ENCODE results near the gene ARSK. TPM values are rescaled to one million over a fixed set of nuclear protein-coding genes. Genes with fewer than 3 reads are reported as not detected.

The ARSK gene
- total RNA-seq, 1 donor from 2014 or later = 2.9 TPM

GRCh38 chr5:95555553-95555952 lies 652 bp downstream of the ARSK start:
- peak overlapping the region; percentile 92 for H3K27ac Mint-ChIP-seq
- ChIA-PET POLR2A (interaction anchor here (0.7 to 1.6 kb wide), 7 partner anchors 11 to 1107 kb away, joined by 3 to 7 read pairs (median 5); partner anchors contain the start of genes CAST and RFESD), CTCF (interaction anchor here (0.8 to 1.3 kb wide), 3 partner anchors 65 to 289 kb away, joined by 3 to 4 read pairs (median 3); partner anchors contain the start of gene RFESD)
- H3K9me3 Mint-ChIP-seq = no peaks in the 10 kb centered on the region
- ATAC-seq (ENCODE audit: low read depth) (no peak), DNase-seq (no peak)
- peaks cover 43% of the 10 kb centered on the region for H3K4me1 Mint-ChIP-seq
- TF ChIP-seq, protein P1, sequence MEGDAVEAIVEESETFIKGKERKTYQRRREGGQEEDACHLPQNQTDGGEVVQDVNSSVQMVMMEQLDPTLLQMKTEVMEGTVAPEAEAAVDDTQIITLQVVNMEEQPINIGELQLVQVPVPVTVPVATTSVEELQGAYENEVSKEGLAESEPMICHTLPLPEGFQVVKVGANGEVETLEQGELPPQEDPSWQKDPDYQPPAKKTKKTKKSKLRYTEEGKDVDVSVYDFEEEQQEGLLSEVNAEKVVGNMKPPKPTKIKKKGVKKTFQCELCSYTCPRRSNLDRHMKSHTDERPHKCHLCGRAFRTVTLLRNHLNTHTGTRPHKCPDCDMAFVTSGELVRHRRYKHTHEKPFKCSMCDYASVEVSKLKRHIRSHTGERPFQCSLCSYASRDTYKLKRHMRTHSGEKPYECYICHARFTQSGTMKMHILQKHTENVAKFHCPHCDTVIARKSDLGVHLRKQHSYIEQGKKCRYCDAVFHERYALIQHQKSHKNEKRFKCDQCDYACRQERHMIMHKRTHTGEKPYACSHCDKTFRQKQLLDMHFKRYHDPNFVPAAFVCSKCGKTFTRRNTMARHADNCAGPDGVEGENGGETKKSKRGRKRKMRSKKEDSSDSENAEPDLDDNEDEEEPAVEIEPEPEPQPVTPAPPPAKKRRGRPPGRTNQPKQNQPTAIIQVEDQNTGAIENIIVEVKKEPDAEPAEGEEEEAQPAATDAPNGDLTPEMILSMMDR (IDR thresholded peaks at IDR 0.05) = no peak
- intact Hi-C loops (cut with micrococcal nuclease) = loop anchor here (1.0 to 10.0 kb wide), 10 partner anchors 65 to 1628 kb away; partner anchors contain the start of genes CAST, ELL2, GPR150 and KIAA0825
- H3K36me3 Mint-ChIP-seq (ENCODE audit: low read depth) = peaks cover 19% of the 10 kb centered on the region
- H3K4me3 Mint-ChIP-seq = peak overlapping the region; percentile 95
- no peaks in the 10 kb centered on the region for H3K27me3 Mint-ChIP-seq

DNA sequence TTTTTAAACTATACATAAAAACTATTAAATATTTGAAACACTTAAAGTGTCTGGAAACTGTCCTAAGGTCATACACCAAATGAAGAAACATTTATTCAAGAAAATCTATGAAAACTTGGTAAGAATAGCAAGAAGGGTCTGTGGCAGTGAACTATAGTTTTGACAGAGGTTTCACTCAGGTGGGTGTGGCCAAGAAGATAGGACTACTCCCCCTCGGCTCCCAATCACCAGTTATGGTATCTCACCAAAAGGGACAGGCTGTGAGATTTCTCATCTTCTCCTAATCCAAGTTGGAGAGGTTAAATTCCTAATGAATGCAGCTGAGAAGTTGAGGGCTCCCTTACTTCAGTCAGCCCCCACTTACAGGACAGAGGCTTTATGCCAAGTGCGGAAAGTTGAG lies 2.9 kb downstream of the ARSK start:
- TF ChIP-seq, protein P1 (IDR thresholded peaks at IDR 0.05) = no peak
- POLR2A ChIA-PET = no interaction called here
- no peak overlapping the region for H3K27ac Mint-ChIP-seq
- intact Hi-C loops (cut with micrococcal nuclease) = loop anchor here (10.0 kb wide), 3 partner anchors 207 to 943 kb away; partner anchors contain the start of genes KIAA0825 and SLF1
- CTCF ChIA-PET = no interaction called here
- H3K36me3 Mint-ChIP-seq (ENCODE audit: low read depth) = peaks cover 10% of the 10 kb centered on the region
- H3K4me3 Mint-ChIP-seq = no peak overlapping the region
- no peaks in the 10 kb centered on the region for H3K27me3 Mint-ChIP-seq
- DNase-seq = no peak
- no peaks in the 10 kb centered on the region for H3K9me3 Mint-ChIP-seq
- ATAC-seq (ENCODE audit: low read depth) = no peak
- peaks cover 28% of the 10 kb centered on the region for H3K4me1 Mint-ChIP-seq

DNA sequence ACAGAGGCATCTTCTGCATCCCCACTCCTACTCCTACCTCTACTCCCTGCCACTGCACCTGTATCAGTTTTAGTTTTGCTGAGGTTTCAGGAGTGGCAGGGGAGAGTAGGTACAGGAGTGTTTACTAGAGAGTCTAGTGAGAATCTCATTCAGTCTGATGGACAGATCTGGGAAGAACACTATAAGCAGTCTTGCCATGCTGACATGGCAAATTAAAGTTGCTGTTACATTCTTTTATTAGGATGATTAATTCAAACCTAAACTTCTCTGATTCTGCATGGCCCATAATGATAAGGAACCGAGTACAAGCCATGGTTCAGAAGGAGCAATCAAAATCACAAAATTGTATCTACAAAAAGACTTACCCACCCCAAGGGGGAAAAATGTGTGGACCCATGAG lies 7.4 kb downstream of the ARSK start:
- no peak overlapping the region for H3K4me3 Mint-ChIP-seq
- peaks cover 7% of the 10 kb centered on the region for H3K36me3 Mint-ChIP-seq (ENCODE audit: low read depth)
- no peak overlapping the region for H3K27ac Mint-ChIP-seq
- H3K9me3 Mint-ChIP-seq = no peaks in the 10 kb centered on the region
- intact Hi-C loops (cut with micrococcal nuclease) = no loop called here
- H3K27me3 Mint-ChIP-seq = no peaks in the 10 kb centered on the region
- ATAC-seq (ENCODE audit: low read depth) (no peak), DNase-seq (no peak)
- ChIA-PET CTCF (no interaction called here), POLR2A (no interaction called here)
- no peaks in the 10 kb centered on the region for H3K4me1 Mint-ChIP-seq
- TF ChIP-seq, protein P1 (IDR thresholded peaks at IDR 0.05) = no peak

GRCh38 chr5:95563367-95563766 lies 8.5 kb downstream of the ARSK start:
- no peaks in the 10 kb centered on the region for H3K4me1 Mint-ChIP-seq
- TF ChIP-seq, protein P1 (IDR thresholded peaks at IDR 0.05) = no peak
- no peaks in the 10 kb centered on the region for H3K27me3 Mint-ChIP-seq
- no peak overlapping the region for H3K27ac Mint-ChIP-seq
- H3K9me3 Mint-ChIP-seq = no peaks in the 10 kb centered on the region
- no peak for DNase-seq
- no peak for ATAC-seq (ENCODE audit: low read depth)
- ChIA-PET CTCF (interaction anchor here (0.5 kb wide), 1 partner anchor 9 kb away, joined by 3 read pairs; the partner anchor contains the start of genes ARSK and SKIC3), POLR2A (no interaction called here)
- peaks cover 17% of the 10 kb centered on the region for H3K36me3 Mint-ChIP-seq (ENCODE audit: low read depth)
- intact Hi-C loops (cut with micrococcal nuclease) = no loop called here
- H3K4me3 Mint-ChIP-seq = no peak overlapping the region

DNA sequence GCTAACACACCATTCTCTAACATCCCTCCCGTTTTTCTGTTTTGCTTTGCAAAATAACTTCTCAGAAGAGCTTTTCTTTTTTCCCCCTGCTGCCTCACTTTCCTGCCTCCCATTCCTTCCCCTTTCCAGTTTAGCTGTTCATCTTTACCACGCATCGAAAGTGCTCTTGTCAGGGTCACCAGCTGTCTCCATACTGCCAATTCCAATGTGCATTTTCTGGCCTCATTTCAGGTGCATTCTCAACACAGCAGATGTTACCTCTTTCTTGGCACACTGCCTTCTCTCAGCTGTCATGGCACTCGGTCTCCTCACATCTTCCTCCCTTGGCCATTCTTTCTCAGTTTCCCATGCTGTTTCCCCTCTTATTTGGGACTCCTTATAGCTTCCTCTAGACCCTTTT lies 9.5 kb downstream of the ARSK start:
- Mint-ChIP-seq H3K4me1 (no peaks in the 10 kb centered on the region), H3K27ac (no peak overlapping the region), H3K4me3 (no peak overlapping the region), H3K36me3 (ENCODE audit: low read depth) (peaks cover 26% of the 10 kb centered on the region), H3K27me3 (no peaks in the 10 kb centered on the region), H3K9me3 (no peaks in the 10 kb centered on the region)
- POLR2A ChIA-PET = no interaction called here
- intact Hi-C loops (cut with micrococcal nuclease) = no loop called here
- DNase-seq = no peak
- CTCF ChIA-PET = no interaction called here
- TF ChIP-seq, protein P1 (IDR thresholded peaks at IDR 0.05) = no peak
- ATAC-seq (ENCODE audit: low read depth) = no peak

All from activated B cell treated with CpG ODN at 0.5 μM for 24 hours (primary cell).